Lung microvascular endothelial cell (primary cell): ENCODE data around the gene EPG5. TPM values are rescaled to one million over a fixed set of nuclear protein-coding genes. Genes with fewer than 3 reads are reported as not detected.
A peak's percentile ranks its signal among the peaks of the same experiment; 100 is the strongest.
"Not testable (repeated sequence)": the region's sequence is repeated elsewhere in the genome, so short reads cannot be mapped to it uniquely, and the experiment has no call there.

Experiments used
- DNase-seq, 2 donors: peaks; one replicate each; pipeline versions ENCODE4 v3.0.0 to v3.0.0-alpha.2; 2010; ENCODE audit warnings: low read depth in 2 of 2
- total RNA-seq: library from RNA; depleted of rRNA; stranded (reverse); fragments of >200 nt; gene quantifications from 2 replicates; pipeline ENCODE4 v1.2.1, GENCODE V29; 2014

EPG5 gene, protein sequence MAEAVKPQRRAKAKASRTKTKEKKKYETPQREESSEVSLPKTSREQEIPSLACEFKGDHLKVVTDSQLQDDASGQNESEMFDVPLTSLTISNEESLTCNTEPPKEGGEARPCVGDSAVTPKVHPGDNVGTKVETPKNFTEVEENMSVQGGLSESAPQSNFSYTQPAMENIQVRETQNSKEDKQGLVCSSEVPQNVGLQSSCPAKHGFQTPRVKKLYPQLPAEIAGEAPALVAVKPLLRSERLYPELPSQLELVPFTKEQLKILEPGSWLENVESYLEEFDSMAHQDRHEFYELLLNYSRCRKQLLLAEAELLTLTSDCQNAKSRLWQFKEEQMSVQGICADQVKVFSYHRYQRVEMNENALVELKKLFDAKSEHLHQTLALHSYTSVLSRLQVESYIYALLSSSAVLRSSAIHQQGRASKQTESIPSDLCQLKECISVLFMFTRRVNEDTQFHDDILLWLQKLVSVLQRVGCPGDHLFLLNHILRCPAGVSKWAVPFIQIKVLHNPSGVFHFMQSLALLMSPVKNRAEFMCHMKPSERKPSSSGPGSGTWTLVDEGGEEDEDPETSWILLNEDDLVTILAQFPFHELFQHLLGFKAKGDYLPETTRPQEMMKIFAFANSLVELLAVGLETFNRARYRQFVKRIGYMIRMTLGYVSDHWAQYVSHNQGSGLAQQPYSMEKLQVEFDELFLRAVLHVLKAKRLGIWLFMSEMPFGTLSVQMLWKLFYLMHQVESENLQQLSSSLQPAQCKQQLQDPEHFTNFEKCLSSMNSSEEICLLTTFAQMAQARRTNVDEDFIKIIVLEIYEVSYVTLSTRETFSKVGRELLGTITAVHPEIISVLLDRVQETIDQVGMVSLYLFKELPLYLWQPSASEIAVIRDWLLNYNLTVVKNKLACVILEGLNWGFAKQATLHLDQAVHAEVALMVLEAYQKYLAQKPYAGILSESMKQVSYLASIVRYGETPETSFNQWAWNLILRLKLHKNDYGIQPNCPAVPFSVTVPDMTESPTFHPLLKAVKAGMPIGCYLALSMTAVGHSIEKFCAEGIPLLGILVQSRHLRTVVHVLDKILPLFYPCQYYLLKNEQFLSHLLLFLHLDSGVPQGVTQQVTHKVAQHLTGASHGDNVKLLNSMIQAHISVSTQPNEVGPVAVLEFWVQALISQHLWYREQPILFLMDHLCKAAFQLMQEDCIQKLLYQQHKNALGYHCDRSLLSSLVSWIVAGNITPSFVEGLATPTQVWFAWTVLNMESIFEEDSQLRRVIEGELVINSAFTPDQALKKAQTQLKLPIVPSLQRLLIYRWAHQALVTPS (N-terminal part only)
- 8.9 and 12.1 TPM in 2 replicates for total RNA-seq

DNA sequence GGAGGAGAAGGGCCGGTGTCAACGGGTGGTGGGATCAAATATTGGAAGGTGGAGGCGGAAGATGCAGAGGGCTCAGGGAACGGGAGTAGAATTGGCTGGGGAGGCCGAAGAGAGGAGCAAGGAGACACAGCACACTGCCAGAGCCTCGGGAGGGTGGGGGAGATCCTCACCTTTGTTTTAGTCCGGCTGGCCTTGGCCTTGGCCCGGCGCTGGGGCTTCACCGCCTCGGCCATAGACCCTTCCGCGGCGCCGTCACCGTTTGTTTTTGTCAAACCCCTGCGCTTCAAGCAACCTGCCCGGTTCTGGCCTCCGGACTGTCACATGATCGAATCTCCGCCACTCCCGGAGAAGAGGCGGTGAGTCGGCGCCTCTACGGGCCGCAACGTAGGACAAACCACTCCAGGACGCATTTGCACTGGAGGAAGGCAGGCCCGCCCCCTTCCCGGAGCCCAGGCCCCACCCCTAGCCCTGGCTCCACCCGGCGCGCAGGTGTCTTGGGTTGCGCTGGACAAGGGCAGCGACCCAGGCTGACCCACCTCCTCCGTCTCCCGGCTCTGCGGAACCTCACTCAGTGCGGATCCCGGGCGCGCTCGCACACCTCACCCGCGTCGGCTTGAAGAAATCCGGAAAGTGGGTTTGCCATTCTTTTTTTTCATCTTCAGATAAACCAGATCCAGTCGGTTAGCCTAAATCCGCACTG lies at the start of gene EPG5:
Gene EPG5, minus strand, starts transcription at position 323 of the 700 bp plus-strand sequence. Its CDS starts 90 bp downstream, at position 233.
- DNase-seq = peak; percentile 96

DNA sequence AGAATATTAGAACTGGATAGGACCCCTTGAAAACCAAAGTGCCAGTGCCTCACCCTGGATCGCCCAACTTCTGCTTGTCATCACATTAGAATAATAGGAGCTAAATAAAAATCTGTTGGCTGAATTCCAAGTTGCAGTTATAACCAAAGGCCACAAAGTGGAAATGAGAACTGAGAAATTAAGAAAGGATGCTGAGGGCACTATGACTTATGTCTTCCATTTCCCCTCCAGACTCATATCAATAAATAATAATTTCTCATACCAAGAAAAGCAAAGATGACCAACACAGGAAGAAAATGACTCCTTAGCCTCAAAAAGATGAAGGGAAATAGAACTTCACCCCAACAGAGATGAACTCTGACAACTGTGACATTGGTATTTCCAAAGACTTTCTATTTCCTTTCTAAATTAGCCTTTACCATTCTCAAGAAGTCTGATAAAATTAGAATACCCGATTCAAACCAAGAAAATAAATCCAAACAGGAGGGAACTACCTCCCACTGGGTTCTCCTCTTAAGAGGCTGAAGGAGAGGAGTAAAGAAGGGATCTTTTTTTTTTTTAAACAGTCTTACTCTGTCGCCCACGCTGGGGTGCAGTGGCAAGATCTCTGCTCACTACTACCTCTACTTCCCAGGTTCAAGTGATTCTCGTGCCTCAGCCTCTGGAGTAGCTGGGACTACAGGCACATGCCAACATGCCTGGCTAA lies 46.5 kb upstream of the EPG5 start:
- peak in 1 of 2 donors; percentile 27 for DNase-seq

DNA sequence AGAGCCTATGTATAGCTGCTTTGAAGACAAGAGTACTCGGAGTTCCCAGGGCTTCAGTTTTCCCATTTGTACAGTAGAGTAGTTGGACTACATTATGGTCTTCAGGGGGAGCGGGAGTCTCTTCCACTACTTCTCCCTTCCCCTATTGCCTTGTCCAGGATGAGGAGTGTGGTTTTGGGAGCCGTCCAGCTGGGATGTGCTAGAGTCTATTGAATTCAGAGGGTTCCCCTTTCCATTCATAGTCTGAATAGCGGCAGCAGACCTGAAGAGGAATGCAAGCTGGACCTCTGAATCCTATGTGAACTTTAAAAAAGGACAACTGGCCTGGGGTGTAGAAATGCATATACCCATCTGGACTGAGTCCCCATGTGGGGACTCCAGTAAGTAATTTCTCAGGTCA lies 43.5 kb upstream of the EPG5 start:
- DNase-seq = no peak

DNA sequence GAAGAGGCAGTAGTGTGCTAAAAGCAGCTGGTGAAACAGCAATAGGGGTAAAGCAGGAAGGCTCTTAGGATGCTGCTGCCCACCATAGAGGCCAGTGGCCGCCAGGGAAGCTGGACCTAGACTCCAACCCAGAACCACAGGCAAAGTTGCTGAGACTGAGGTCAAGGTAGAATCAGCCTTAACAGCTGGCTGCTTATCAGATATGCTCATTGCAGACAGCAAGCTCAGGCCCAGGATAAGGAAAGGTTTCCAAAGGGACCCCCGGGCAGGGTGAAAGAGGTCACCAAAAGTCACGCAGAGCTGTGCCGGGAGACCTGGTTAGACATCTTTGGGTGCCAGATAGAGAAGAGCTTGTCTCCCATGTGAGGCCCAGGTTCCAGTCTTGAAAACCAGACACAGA lies 42.9 kb upstream of the EPG5 start:
- no peak for DNase-seq

DNA sequence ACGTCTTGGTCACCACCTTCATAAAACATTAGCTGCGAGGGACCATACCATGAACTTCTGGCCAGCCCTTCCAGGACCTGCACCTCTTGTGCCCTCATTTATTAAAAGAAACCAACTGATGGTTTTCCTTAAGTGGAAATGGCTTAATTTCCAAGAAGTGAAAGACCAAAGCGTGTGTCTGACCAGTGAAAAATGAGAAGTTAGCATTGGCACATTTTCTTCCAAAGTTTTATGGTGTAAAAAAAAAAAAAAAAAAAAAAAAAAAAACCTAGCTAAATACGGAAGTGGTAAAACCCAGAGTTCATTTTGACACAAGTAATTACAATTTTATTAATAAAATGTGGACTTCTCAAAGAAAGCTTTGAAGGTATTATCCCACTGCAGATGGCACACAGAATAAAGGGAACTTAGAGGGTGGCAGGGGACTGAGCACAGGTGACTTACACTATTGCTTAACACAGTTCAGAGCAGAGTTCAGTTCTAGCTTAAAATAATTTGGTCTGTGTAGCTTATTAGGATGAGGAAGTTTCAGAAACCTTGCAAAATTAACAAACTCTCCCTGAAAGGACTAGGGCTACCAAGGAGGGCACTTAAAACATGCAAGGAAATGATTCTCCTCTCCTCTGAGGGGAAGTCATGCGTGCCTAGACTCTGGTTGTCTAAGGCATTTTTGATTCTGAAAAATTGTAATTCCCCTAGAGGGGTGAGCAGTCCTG lies 42.2 kb upstream of the EPG5 start:
- no peak for DNase-seq

DNA sequence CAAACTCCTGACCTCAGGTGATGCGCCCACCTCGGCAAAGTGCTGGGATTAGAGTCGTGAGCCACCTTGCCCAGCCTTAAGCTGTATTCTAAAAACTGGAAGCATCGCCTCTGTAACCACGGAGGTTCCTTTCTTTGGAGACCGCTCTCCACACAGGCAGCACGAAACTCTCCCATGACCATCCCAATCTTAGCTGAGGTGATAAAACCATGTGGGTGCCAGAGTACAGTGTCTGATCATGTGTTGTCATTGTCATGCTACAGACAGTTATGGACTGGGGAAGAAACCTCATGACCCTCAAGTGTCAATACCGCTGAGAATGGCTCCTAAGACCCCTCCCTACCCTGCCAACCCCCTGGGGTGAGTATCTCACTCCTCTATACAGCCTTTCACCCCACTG lies 41.4 kb upstream of the EPG5 start:
- no peak for DNase-seq

DNA sequence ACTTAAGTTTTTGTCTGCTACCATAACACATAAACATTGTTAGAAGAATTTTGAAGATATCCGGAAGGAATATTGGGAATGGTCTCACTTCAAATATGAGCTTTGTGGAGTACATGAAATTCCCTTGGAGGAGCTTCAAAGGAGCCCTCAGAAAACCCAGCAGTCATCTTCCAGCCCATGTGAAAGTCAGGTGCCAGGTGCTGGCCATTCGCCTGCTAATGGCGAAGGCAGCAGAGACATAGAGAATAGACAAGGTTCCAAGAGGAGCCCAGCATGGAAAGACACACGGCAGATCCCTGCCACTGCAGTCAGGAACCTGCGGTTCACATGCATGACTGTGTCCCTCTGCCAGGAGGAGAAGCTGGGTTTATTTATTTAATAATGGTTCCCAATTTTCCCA lies 40.0 kb upstream of the EPG5 start:
- no peak for DNase-seq

DNA sequence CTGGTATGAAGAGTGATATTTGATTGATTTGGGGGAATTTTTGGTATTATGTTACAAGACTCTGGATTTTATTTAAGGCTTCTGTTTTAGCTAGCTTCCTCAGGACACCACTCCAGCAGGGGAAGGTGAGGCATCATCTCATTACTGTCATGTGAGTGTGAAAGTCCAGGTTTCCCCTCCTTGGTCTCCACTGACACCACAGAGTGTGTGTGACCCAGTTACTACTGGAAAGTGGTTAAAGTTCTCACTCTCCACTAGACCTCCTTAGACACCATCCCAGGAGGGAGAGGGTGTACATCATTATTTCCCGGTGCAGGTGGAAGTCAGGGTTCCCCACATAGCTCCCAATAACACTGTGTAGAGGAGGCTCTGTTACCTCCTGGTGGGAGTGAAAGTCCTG lies 35.8 kb upstream of the EPG5 start:
- DNase-seq = no peak

DNA sequence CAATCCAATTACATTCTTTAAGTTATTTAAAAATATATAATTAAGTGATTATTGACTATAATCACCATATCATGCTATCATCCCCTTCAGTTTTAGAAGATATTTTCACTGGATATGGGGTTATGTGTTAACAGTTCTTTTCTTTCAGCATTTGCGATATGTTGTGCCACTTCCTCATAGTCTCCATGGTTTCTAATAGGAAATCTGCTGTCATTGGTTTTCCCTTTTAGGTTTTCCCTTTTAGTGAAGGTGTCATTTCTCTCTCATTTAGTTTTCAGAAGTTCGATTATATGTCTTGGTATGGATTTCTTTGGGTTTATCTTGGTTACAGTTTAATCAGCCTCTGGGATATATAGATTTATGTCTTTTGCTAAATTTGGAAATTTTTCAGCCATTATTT lies 34.8 kb upstream of the EPG5 start:
- no peak for DNase-seq

DNA sequence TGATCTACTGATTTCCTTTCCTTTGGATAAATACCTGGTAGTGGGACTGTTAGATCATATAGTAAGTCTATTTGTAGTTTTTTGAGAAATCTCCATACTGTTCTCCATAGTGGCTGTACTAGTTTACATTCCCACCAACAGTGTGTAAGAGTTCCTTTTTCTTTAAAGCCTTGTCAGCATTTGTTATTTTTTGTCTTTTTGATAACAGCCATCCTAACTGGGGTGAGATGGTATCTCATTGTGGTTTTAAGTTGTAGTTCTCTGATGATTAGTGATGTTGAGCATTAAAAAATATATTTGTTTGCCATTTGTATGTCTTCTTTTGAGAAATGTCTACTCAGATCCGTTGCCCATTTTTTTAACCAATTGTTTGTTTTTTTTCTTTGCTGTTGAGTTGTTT lies 33.9 kb upstream of the EPG5 start:
- DNase-seq = no peak

DNA sequence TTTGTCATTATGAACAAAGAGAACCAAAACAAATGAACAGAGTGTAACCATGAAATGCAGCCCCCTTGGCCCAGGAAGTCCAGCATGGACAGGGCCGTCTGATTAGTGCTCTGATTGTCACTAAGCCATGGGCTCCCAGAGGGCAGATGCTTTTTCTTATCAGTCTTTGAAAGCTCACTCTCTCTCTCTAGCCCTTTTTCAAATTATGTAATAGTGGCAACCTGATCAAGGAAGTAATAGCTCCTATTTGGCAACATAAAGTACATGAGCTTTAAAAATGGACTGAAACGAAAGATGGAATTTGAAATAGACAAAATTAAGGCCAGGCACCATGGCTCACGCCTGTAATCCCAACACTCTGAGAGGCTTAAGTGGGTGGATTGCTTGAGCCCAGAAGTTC lies 32.4 kb upstream of the EPG5 start:
- no peak for DNase-seq

DNA sequence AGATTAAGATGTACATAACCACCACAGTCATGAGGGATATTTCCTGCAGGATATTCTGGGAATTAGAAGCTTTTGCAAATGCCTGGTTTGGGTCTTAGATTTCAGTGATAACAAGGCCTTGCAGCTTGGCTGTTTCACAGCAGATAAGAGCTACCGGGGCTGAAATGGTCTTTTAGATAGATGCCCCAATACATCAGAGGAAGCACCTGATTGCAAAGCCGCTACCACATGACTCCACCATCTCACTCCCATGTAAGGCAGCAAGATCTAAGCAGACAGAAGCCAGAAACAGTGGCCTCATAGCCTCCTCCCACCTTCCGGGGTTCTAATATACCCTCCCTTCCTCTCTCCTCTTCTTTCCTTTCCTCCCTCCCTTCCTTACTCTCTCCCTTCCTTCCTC lies 31.1 kb upstream of the EPG5 start:
- DNase-seq = no peak

DNA sequence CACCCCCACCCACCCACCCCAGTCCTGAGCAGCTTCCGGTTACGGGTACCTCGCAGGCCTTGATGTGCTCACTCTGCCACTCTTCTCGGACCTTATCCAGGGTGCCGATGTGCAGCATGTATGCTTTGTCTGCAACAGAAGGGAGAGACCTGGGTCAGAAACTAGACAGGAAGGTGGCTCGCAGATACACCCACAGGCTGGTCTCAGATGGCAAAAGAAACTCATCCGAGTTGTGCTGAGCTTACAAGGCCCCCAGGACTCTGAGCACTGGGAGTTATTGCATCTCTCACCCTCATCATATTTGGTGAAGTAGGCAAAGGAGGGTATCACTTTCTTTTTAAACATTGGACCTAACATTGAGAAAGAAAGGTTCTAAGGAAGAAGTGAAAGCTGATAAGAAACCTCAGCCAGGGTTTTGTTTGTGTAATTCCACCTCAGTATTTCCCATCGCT lies 30.6 kb upstream of the EPG5 start:
- DNase-seq = no peak

DNA sequence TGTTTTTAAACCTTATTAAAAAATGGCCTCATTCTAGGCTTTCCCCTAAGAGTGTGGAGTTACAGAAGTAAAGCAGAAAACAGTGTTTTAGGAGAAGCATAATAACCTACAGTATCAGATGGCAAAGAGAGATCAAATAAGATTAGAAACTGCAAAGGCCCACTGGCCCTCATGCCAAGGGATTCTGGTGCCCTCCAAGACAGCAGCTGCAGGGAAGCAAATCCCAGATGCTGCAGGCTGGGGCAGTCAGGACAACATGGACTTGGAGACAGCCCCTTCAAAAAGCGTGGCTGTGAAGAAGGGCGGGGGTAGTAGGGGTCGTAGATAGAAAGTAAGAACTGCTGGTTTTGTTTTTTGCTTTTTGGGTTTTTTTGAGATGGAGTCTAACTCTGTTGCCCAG lies 28.3 kb upstream of the EPG5 start:
- DNase-seq = no peak

DNA sequence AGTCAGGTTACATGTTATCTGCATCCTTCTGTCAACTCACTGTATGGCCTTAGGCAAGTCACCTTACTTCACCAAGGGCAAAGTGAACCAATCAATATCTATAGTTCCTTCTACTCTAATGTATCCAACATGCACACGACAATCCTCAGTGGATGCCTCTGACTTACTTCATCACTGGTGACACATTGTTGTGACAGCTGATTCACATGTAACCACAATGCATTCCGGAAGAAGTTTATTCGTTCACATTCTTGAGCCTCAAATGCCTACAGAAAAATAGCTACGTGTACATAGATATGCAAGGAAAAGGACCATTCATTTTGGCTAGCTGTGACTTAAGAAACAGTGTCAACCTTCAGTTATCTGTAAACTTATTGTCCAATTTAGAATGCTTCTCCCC lies 26.3 kb upstream of the EPG5 start:
- peak in 1 of 2 donors; percentile 28 for DNase-seq

DNA sequence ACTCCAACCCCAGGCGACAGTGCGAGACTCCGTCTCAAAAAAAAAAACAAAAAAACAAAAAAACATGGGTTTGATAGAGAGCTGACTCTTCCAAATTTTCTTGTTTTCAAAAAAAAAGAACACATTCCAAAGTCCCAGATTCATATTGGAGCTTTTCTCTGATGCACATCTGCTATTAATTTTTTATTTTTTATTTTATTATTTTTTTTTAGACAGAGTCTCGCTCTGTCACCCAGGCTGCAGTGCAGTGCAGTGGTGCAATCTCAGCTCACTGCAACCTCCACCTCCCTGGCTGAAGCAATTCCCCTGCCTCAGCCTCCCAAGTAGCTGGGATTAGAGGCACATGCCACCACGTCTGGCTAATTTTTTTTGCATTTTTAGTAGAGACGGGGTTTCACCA lies 25.4 kb upstream of the EPG5 start:
- DNase-seq = not testable (repeated sequence)

DNA sequence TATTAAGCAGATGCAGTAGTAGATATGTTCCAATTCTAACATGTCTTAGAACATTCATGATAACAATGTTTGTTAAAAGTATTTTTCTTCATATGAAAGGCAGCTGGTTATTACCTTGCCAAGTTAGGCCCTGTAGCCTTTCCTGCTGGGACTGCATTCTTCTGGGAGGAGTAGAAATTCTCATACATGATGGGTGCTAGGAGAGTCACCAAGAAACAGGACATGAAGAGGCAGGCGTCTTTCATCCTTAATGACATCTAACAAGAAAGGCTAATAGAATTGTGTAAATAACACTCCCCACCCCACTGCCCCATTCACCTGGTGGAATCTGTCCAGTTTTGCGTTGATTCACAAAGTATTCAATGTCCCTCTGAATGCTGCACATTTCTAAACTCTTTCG lies 24.7 kb upstream of the EPG5 start:
- no peak for DNase-seq

DNA sequence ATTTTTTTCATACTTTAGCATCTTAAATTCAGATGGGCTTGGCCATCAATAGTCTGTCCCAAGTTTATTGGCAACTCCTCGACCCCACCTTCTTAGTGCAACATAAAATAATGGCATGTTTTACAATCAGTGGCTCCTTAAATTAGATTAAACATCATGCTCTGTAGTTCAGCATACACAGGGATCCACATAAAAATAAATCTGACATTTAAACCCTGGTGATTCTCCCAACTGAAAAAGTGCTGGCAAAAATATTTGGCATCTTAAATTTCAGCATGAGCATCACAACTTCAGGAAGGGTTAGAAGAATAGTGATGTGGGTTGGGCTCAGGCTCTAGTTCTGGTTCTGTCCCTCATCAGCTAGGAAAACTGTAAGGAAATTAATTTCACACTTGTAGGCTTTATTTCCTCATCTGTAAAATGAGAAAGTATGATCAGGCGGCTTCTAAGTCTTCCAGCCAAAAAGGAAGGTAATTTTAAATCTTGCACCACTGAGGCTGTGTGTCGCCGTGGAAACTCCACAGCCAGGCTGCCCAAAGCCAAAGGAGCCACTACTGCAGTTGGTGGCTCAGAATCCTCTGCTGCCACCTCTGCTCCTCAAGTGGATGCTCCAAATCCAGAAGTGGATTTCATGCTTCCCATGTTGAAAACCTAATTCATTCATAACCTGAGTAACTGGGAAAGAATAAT lies 17.6 kb upstream of the EPG5 start:
- no peak for DNase-seq

DNA sequence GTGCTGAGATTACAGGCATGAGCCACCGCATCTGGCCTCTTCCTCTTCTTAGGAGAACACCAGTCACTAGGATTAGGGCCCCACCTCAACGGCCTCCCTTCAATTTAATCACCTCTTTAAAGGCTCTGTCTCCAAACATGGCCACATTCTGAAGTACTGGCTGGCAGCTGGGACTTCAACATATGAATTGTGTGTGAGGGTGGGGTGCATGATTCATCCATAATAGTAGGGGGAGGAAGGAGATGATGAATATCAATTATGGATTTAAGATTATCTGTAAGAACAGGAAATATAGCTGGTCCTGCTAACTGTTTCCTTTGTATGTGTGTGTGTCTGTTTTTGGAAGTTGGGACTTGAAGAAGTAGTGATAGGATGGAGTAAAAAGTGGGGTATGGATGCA lies 14.7 kb upstream of the EPG5 start:
- DNase-seq = no peak
